A549 (cell line): ENCODE results near the gene RBM25. TPM values are rescaled to one million over a fixed set of nuclear protein-coding genes. Genes with fewer than 3 reads are reported as not detected.

Experiments used
- ATAC-seq, 2 experiments: fragments of 200-7000 bp in 1 of 2; fragments of >200 bp in 1 of 2; cut with Nextera tagmentation in 1 of 2; cut with Tn5 transposase in 1 of 2; 3 replicates each; pipeline versions ENCODE4 v1.8.0 to v1.9.1; 2018 to 2020; ENCODE audit warnings: mild to moderate bottlenecking in 1 of 2, moderate library complexity in 1 of 2
- CTCF ChIA-PET: fragments of 300-600 bp; sonication (Branson Sonifier 250); formaldehyde crosslinking; extraction: SDS; loops from one replicate; lab custom pipeline; 2021; ENCODE audit warnings: antibody characterized with exemption, inconsistent platforms; lab: Yijun Ruan, JAX
- POLR2A ChIA-PET: fragments of 350-600 bp; formaldehyde crosslinking; extraction: SDS; loops from one replicate; lab custom pipeline; 2021; ENCODE audit warnings: antibody characterized with exemption, inconsistent platforms; lab: Yijun Ruan, JAX
- DNase-seq, 2 experiments: peaks; one replicate each; pipeline versions ENCODE4 v3.0.0 to v3.0.0-alpha.2; 2011 to 2016; ENCODE audit warnings: low read depth in 1 of 2, low spot score in 1 of 2
- FAIRE-seq: peaks from 2 replicates; lab custom pipeline; 2011; peaks lifted over from hg19 to GRCh38; lab: Jason Lieb, UNC
- H3K27ac ChIP-seq, 2 experiments: fragments of >200 bp; sonication (Bioruptor Twin); formaldehyde crosslinking; 3 replicates each; pipeline ENCODE4 v1.5.1; 2016 to 2017
- H3K4me1 ChIP-seq: fragments of >200 bp; sonication (Bioruptor Twin); formaldehyde crosslinking; 3 replicates; pipeline ENCODE4 v1.6.1; 2016
- H3K4me2 ChIP-seq: fragments of >200 bp; sonication (Bioruptor Twin); formaldehyde crosslinking; 3 replicates; pipeline ENCODE4 v1.6.1; 2016
- H3K4me3 ChIP-seq: fragments of >200 bp; sonication (Bioruptor Twin); formaldehyde crosslinking; 3 replicates; pipeline ENCODE4 v1.5.1; 2016
- H3K9me3 ChIP-seq: fragments of >200 bp; sonication (Bioruptor Twin); formaldehyde crosslinking; 3 replicates; pipeline ENCODE4 v1.6.1; 2016
- ATOH8 ChIP-seq: fragments of 250-450 bp; sonication (Bioruptor Pico); IDR thresholded peaks from 2 replicates; pipeline ENCODE4 v1.5.0; 2020; ENCODE audit warnings: low read depth, mild to moderate bottlenecking, moderate library complexity
- BCL3 ChIP-seq: fragments of >200 bp; sonication (Bioruptor Twin); formaldehyde crosslinking; IDR thresholded peaks from 3 replicates; pipeline ENCODE4 v1.6.1; 2016
- CBX2 ChIP-seq: fragments of 200-600 bp; sonication (generic); IDR thresholded peaks from 2 replicates; pipeline ENCODE4 v1.6.1; 2016; ENCODE audit warnings: low read depth, mild to moderate bottlenecking, borderline replicate concordance
- CBX8 ChIP-seq: fragments of 200-600 bp; sonication (generic); IDR thresholded peaks from 2 replicates; pipeline ENCODE4 v1.6.1; 2016
- CEBPB ChIP-seq, 2 experiments: fragments of >200 bp in 1 of 2; sonication (Bioruptor Twin) in 1 of 2; formaldehyde crosslinking in 1 of 2; IDR thresholded peaks; 2 replicates each; pipeline ENCODE4 v1.6.1; 2012 to 2016
- E2F6 ChIP-seq: IDR thresholded peaks from 2 replicates; pipeline ENCODE4 v1.6.1; 2012; ENCODE audit warnings: low read depth, borderline replicate concordance
- ESRRA ChIP-seq: fragments of 150-350 bp; IDR thresholded peaks from 2 replicates; pipeline ENCODE4 v1.6.1; 2014; ENCODE audit warnings: mild to moderate bottlenecking, low read length, borderline replicate concordance
- FOSB ChIP-seq: fragments of 250-450 bp; sonication (Bioruptor Pico); IDR thresholded peaks from 2 replicates; pipeline ENCODE4 v1.5.0; 2020; ENCODE audit warnings: mild to moderate bottlenecking, moderate library complexity
- HDAC2 ChIP-seq: fragments of 200-600 bp; sonication (generic); IDR thresholded peaks from 2 replicates; pipeline ENCODE4 v1.6.1; 2016
- HEYL ChIP-seq: fragments of 250-450 bp; sonication (Bioruptor Pico); IDR thresholded peaks from 2 replicates; pipeline ENCODE4 v1.8.0; 2021; ENCODE audit warnings: mild to moderate bottlenecking, moderate library complexity
- HOXB13 ChIP-seq: fragments of 250-450 bp; sonication (Bioruptor Pico); IDR thresholded peaks from 2 replicates; pipeline ENCODE4 v1.5.0; 2020; ENCODE audit warnings: low read depth, mild to moderate bottlenecking, moderate library complexity
- JUN ChIP-seq, 2 experiments: fragments of >200 bp; sonication (Bioruptor Twin); formaldehyde crosslinking; IDR thresholded peaks; 2 replicates in 1 of 2; 3 replicates in 1 of 2; pipeline ENCODE4 v1.6.1; 2016 to 2017
- JUNB ChIP-seq: fragments of >200 bp; sonication (Bioruptor Twin); formaldehyde crosslinking; IDR thresholded peaks from 2 replicates; pipeline ENCODE4 v1.6.1; 2016
- MAFK ChIP-seq: fragments of 450-650 bp; IDR thresholded peaks from 2 replicates; pipeline ENCODE4 v1.6.1; 2014; ENCODE audit not compliant: partially characterized antibody
- MYC ChIP-seq: IDR thresholded peaks from 2 replicates; pipeline ENCODE4 v1.6.1; 2012; ENCODE audit warnings: mild to moderate bottlenecking, inconsistent platforms, low read length, improper control_type of control experiment, borderline replicate concordance
- PHF8 ChIP-seq: fragments of 200-600 bp; sonication (generic); IDR thresholded peaks from 2 replicates; pipeline ENCODE4 v1.6.1; 2016; ENCODE audit warnings: low read depth, mild to moderate bottlenecking, antibody characterized with exemption, moderate library complexity, borderline replicate concordance
- POLR2A ChIP-seq: IDR thresholded peaks from 2 replicates; pipeline ENCODE4 v1.6.1; 2012; ENCODE audit warnings: mild to moderate bottlenecking, low read length
- POLR2AphosphoS2 ChIP-seq: conservative IDR thresholded peaks from 2 replicates; pipeline ENCODE4 v1.6.1; 2012; ENCODE audit warnings: low read length, improper control_type of control experiment, inconsistent platforms
- RCOR1 ChIP-seq: fragments of 150-350 bp; IDR thresholded peaks from 2 replicates; pipeline ENCODE4 v1.6.1; 2014; ENCODE audit warnings: antibody characterized with exemption, low read length, low read depth
- TFCP2L1 ChIP-seq: fragments of 250-450 bp; sonication (Bioruptor Pico); IDR thresholded peaks from 2 replicates; pipeline ENCODE4 v1.5.0; 2021; ENCODE audit warnings: mild to moderate bottlenecking
- USF2 ChIP-seq: fragments of 450-650 bp; IDR thresholded peaks from 2 replicates; pipeline ENCODE4 v1.6.1; 2014; ENCODE audit warnings: antibody characterized with exemption
- ZC3H11A ChIP-seq: fragments of 450-650 bp; IDR thresholded peaks from 2 replicates; pipeline ENCODE4 v1.6.1; 2014; ENCODE audit warnings: antibody characterized with exemption, mild to moderate bottlenecking
- WGBS: methylation state at CpG from one replicate; pipeline ENCODE4 v1.1.6; 2017; ENCODE audit errors: missing lambda C conversion rate; 5-methylcytosine and 5-hydroxymethylcytosine counted together
- polyA plus RNA-seq, 4 experiments: library from polyadenylated mRNA; depleted of rRNA in 3 of 4; stranded (reverse); fragments of >200 nt; fragmentation: RNase III in 1 of 4; extraction: RNeasy Plus Mini Kit Qiagen cat#74134 plus additional on column Dnase treatment in 1 of 4; gene quantifications; 2 replicates in 3 of 4; 3 replicates in 1 of 4; pipeline ENCODE4 v1.2.3, GENCODE V29; 2011 to 2017
- TF ChIP-seq, protein P1 (sequence below): IDR thresholded peaks from 2 replicates; pipeline ENCODE4 v1.6.1; 2012
- TF ChIP-seq, protein P2 (sequence below): fragments of 250-450 bp; sonication (Bioruptor Pico); IDR thresholded peaks from 2 replicates; pipeline ENCODE4 v1.5.0; 2021; ENCODE audit warnings: mild to moderate bottlenecking, moderate library complexity, borderline replicate concordance
- TF ChIP-seq, protein P3 (sequence below): fragments of >200 bp; sonication (Bioruptor Twin); formaldehyde crosslinking; IDR thresholded peaks from 2 replicates; pipeline ENCODE4 v1.6.1; 2016

Gene RBM25
- polyA plus RNA-seq, 2 of the 4 experiments (the other 2 are of a cell fraction), result 65.1 to 87.0 TPM

DNA sequence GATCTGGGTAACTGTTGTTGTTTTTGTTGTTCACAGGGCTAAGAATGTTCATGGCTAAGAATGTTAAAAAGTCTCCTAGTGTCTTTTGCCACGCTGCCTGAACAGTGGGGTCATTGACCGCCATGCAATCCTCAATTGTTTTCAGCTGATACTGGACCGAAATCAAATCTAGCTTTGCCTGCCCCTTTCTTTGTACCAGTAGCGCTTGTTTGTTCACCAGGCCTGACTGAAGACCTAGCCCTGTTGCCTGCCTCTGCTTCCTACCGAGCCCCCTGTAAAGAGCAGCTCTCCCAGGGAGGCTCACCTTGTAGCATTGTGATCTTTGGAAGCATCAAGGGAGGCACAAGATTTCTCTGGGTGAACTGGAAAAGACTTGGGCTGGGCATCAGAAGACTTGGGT, 84.7 kb downstream of the RBM25 start:
- TF ChIP-seq, protein P1, sequence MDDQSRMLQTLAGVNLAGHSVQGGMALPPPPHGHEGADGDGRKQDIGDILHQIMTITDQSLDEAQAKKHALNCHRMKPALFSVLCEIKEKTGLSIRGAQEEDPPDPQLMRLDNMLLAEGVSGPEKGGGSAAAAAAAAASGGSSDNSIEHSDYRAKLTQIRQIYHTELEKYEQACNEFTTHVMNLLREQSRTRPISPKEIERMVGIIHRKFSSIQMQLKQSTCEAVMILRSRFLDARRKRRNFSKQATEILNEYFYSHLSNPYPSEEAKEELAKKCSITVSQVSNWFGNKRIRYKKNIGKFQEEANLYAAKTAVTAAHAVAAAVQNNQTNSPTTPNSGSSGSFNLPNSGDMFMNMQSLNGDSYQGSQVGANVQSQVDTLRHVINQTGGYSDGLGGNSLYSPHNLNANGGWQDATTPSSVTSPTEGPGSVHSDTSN, result no peak
- no peak for TF ChIP-seq RCOR1
- no peak for TF ChIP-seq ATOH8
- no peak for TF ChIP-seq MAFK
- no peak for TF ChIP-seq HEYL (CRISPR knock-in tag)
- no peak for TF ChIP-seq POLR2A
- no peak for TF ChIP-seq HOXB13 (CRISPR knock-in tag)
- TF ChIP-seq USF2, result no peak
- no peak for TF ChIP-seq CEBPB (IDR thresholded peaks at IDR 0.05)
- no peak for TF ChIP-seq E2F6
- TF ChIP-seq ZC3H11A, result no peak
- TF ChIP-seq PHF8, result no peak
- TF ChIP-seq ESRRA, result no peak
- TF ChIP-seq POLR2AphosphoS2, result no peak
- TF ChIP-seq FOSB (CRISPR knock-in tag), result no peak
- TF ChIP-seq JUN (IDR thresholded peaks at IDR 0.05), result no peak
- no peak for TF ChIP-seq MYC
- CTCF ChIA-PET, result no interaction called here
- FAIRE-seq, result no peak

GRCh38 chr14:73143617-73144016, 85.3 kb downstream of the RBM25 start:
- POLR2A ChIA-PET, result no interaction called here
- FAIRE-seq (no peak), DNase-seq (no peak), ATAC-seq (no peak; a peak in 1 of 6 replicates)
- Histone ChIP-seq H3K4me2 (no peak overlapping the region), H3K9me3 (no peaks in the 10 kb centered on the region), H3K4me3 (no peak overlapping the region), H3K4me1 (peaks cover 10% of the 10 kb centered on the region; the same call in 2 of the 3 replicates), H3K27ac (no peak overlapping the region)
- CTCF ChIA-PET, result interaction anchor here (0.6 kb wide), 3 partner anchors 22 to 68 kb away, joined by 3 read pairs; no protein-coding TSS in a partner anchor
- TF ChIP-seq HDAC2, result no peak
- no peak for TF ChIP-seq TFCP2L1 (CRISPR knock-in tag)
- TF ChIP-seq CBX8, result no peak
- TF ChIP-seq CBX2, result no peak
- TF ChIP-seq, protein P2, sequence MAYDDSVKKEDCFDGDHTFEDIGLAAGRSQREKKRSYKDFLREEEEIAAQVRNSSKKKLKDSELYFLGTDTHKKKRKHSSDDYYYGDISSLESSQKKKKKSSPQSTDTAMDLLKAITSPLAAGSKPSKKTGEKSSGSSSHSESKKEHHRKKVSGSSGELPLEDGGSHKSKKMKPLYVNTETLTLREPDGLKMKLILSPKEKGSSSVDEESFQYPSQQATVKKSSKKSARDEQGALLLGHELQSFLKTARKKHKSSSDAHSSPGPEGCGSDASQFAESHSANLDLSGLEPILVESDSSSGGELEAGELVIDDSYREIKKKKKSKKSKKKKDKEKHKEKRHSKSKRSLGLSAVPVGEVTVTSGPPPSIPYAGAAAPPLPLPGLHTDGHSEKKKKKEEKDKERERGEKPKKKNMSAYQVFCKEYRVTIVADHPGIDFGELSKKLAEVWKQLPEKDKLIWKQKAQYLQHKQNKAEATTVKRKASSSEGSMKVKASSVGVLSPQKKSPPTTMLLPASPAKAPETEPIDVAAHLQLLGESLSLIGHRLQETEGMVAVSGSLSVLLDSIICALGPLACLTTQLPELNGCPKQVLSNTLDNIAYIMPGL (CRISPR knock-in tag), result no peak
- TF ChIP-seq BCL3, result no peak
- TF ChIP-seq ESRRA, result no peak
- no peak for TF ChIP-seq JUNB
- TF ChIP-seq, protein P3, sequence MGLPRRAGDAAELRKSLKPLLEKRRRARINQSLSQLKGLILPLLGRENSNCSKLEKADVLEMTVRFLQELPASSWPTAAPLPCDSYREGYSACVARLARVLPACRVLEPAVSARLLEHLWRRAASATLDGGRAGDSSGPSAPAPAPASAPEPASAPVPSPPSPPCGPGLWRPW, result no peak
- 71% methylated on average over 3 of the region's 3 CpGs for WGBS

More for the DNA sequence above, 84.7 kb downstream of the RBM25 start:
- WGBS, result 97% methylated on average over 5 of the region's 5 CpGs
- ATAC-seq, result peak; percentile 17 to 39; a peak in 2 of 6 replicates
- Histone ChIP-seq H3K4me3 (no peak overlapping the region), H3K27ac (no peak overlapping the region), H3K9me3 (no peaks in the 10 kb centered on the region), H3K4me1 (peaks cover 10% of the 10 kb centered on the region; the same call in 2 of the 3 replicates), H3K4me2 (no peak overlapping the region)
- POLR2A ChIA-PET, result no interaction called here
- no peak for DNase-seq
